K562 treated with DMSO at 1 percent for 24 hours (cell line): ENCODE data around the gene ITPRID2. TPM values are rescaled to one million over a fixed set of nuclear protein-coding genes. Genes with fewer than 3 reads are reported as not detected.

Experiments
- total RNA-seq: library from RNA; unstranded; fragments of 300-600 nt; gene quantifications from 2 replicates; pipeline ENCODE4 v1.2.3, GENCODE V29; 2022; ENCODE audit warnings: low read depth; ENCODE audit not compliant: insufficient read depth

Gene ITPRID2
- 28.9 and 32.3 TPM in 2 replicates for total RNA-seq

GRCh38 chr2:181891258-181891965, at the start of gene ITPRID2:
TSS of gene ITPRID2 (plus strand) at chr2:181891730. CDS start at chr2:181892067, 337 bp downstream.

Other genes with a start within 250 kb of the ITPRID2 start
- gene CERKL, start 234.6 kb upstream of the ITPRID2 start, total RNA-seq: not detected in 2 replicates
- not detected in 2 replicates for gene NEUROD1, start 211.2 kb upstream of the ITPRID2 start, total RNA-seq
- not detected in 2 replicates for gene PPP1R1C, start 94.1 kb downstream of the ITPRID2 start, total RNA-seq